NCI-H1436 treated with DMSO at 0.1 percent for 48 hours (cell line): ENCODE measurements around the gene MAP1B.
A peak's percentile ranks its signal among the peaks of the same experiment; 100 is the strongest.

Source experiments
- DNase-seq: peaks from one replicate; lab custom pipeline; 2025; lab: John Stamatoyannopoulos, UW

MAP1B gene

DNA sequence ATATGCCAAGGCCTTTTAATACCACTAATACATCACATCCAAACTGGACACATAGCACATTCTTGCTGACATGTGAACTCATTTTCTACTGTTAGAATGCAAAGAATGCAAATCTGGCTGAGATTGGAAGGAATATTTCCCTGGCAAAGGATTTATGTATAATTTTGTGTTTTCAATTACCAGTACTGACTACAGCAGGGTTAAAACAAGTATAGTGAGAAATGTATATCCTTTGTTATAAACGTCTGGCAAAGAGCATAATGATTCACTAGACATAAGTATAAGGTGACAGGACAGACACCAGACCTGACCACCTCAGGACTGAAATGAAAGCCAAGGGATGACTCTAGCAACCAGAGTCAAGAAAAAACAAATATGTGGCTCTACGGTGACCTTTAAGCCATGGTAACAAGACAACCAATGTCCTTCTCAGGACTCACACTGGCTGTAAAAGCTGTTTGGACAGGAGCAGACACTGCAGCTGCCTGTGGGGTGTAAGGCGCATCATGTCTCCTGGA lies 117.7 kb downstream of the MAP1B start:
- DNase-seq: no peak

DNA sequence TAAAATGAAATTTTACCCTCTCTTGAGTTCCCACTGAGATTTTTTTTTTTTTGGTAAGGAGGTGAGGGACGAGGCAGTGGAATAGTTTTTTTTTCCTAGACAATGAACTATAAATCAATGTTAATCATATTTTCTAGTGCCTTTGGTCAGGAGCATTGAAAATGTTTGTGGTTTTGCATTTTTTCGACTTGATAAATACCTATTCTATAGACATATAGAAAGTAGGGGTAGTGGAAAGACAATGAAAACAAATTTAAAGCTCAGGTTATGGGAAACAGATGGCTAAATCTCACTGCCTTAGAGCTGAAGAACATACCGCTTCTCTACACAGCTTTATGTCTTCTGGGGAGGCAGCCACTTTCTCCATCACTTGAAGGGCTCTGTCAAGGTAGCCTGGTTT lies 118.5 kb downstream of the MAP1B start:
- DNase-seq: no peak

- DNase-seq: no peak
These were observed 119.7 kb downstream of the MAP1B start for GRCh38 chr5:72226950-72227349.

DNA sequence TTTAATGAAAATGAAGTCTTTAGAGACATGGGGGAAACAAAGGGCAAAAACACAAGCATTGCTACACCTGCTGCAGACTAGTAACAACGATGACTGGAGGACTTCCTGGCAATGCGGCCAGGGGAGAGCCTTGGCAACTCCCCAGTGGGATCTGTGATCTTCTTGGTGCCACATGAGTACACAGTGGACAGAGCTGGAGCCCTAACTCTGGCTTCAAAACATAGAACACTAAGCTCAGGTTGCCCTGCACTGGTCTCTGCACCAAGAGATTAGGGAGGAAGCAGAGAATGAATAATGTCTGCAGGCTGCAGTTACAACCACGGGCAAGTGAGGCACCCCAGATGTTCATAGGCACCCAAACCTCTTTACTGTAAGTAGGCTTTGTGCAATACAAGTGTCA lies 121.7 kb downstream of the MAP1B start:
- DNase-seq: peak; percentile 27

GRCh38 chr5:72231991-72232703 lies 124.9 kb downstream of the MAP1B start:
- DNase-seq: no peak

- no peak for DNase-seq
These were observed 125.6 kb downstream of the MAP1B start for GRCh38 chr5:72232838-72233237.

DNA sequence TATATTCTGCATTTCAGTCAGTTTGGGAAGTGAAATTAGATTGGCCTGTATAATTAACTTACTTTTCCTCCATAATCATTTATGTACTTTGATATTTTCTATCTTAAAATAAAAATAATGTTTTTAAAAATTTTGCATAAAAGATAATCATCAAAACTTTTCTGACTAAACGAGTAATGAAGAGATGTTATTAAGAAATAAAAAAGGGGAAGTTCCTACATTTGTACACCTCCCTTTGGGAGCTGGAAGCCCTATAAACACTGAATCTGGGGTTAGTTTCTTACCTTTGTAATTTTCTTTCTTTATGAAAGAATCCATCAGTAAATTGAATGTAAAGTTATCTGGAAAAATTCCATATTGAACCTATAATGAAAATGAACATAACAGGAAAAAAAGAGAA lies 126.6 kb downstream of the MAP1B start:
- DNase-seq: no peak

GRCh38 chr5:72234265-72234700 lies 127.0 kb downstream of the MAP1B start:
- DNase-seq: no peak

DNA sequence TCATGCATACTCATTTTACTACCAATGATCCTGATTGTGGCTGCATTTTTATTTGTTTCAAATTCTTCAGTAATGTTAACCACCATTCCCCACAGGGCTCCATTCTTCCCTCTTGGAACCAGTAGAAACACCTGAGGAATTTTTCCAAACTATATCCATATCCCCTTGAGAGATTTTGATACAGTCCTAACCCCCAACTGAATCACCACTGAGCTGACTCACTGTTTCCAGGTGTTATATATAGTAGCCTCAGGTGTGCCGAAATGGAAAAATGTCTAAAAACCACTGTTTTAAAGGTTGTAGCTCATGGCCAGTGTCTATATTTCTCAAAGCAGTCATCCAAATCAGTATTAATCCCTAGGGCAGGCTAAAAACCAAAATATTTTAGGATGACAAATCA lies 127.6 kb downstream of the MAP1B start:
- no peak for DNase-seq

DNA sequence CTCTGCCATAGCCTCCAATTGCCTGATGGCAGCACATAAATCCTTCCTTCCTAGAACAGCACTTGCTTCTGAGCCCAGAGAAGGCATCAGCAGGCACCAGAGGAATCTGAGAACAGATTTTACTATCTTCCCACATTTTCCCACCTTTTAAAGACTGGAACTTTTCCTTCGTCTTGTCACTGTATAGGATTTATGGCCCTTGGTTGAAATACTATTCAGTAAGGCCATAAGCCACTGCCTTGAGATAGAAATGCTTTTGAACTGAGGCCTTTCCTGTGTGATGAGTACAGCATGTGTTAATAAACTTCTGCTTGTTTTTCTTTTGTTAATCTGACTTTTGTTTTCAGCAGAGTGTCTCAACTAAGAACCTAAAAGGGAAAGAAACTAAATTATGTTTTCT lies 128.4 kb downstream of the MAP1B start:
- no peak for DNase-seq

GRCh38 chr5:72237415-72237814 lies 130.1 kb downstream of the MAP1B start:
- no peak for DNase-seq

DNA sequence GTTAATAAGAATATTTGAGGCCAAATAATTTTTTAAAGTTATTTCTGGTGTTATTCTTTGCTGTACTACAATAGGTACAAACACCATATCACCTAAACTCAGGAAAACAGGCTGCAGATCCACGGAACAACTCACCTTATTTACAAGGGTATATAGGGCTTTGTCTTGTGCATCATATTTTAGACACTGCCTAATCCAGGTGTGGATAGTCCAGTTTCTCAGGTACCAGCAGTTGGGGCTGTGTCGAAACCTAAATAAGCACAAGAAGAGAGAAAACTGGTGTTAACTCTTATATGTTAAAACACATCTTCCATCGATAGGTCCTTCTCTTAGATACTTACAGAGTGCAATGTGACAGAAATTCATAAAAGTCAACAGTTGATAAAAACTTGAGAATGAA lies 130.6 kb downstream of the MAP1B start:
- DNase-seq: no peak

- DNase-seq: no peak
These were observed 131.6 kb downstream of the MAP1B start for GRCh38 chr5:72238712-72239445.

DNA sequence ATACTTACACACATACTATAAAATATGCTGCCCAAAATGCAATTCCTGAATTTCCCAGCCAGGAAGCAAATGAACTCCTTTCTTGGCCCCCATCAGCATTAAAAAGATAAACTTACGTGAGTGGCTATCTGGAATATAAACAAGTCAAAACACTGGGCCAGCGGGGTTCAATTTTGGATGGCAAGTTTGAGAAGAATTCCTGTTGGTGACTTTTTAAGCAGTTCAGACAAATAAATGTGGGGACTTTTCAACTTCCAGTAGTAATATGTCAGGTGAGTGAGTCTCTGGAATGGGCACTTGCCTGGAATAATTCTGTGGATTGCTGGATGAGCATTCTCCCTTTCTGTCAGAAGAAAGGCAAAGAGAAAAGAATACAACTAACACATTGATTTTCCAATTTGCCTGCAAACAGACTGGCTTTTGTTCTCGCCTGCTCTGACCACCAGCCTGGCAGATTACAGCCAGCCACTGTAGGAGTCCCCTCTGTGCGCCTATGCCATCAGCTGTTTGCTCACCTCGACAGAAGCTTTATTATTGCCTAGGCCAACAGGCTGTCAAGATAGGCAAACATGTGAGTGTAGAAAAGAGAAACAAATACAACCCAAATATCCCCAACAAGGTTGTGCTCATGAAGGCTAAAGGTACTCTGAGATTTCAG lies 134.2 kb downstream of the MAP1B start:
- DNase-seq: no peak

GRCh38 chr5:72242796-72243475 lies 135.7 kb downstream of the MAP1B start:
- no peak for DNase-seq

GRCh38 chr5:72243706-72244105 lies 136.4 kb downstream of the MAP1B start:
- no peak for DNase-seq

GRCh38 chr5:72244862-72245371 lies 137.6 kb downstream of the MAP1B start:
- no peak for DNase-seq

GRCh38 chr5:72245546-72245945 lies 138.3 kb downstream of the MAP1B start:
- no peak for DNase-seq

DNA sequence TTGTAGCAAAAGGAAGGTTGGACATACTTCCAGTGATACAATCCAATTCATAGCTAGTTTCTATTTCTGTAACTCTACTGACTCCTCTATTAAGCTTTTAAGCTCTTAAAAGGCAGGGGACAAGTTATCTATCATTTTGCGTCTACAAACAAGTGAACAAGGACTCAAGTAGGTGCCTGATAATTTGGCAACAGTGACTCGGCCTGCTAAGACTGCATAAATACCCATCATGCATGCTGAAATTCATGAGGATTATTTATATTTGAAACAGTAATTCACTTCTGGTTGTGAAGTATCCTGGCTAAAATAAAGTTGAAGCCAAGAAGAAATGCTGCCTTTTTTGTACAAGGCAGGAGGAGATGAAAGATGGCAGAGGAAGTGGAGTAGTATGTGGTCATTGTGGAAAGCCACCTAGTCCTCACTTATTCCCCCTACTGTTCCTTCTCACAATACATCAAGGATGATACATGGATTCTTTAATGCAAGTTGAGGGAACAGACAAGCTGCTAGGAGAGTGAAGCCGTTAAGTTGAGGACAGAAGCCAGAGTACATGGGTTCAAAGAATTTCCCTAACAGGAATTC lies 138.8 kb downstream of the MAP1B start:
- DNase-seq: no peak

GRCh38 chr5:72246954-72247442 lies 139.7 kb downstream of the MAP1B start:
- DNase-seq: no peak

DNA sequence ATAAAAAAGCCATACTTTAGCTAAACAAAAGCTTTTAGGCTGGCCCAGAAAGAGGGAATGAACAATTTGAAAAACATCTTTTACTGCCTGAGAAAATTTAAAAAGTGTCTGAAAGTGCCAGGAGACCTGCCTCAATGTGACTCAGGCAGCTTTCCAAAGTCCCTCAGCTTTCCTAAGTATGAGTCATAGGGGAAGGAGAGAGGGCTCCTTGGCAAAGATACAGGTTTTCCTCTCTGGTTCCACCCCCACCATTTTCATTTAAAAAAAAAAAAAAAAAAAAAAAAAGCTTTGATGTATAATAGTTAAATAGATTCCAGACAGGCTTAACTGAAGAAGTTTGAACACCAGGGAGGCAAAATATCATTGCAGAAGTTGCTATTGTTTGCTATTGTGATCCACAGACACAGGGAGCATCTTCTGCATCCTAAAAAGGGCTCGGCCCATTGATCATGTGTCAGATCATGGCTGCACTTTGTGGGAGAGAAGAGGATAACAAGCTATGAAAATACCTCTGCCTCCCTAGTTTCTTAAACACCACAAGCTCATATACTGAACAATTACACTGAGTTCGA lies 141.2 kb downstream of the MAP1B start:
- no peak for DNase-seq
